Mesenchymal stem cell (in vitro differentiated cells and primary cell): Measurements from ENCODE around the gene TOP1.

Source experiments
- DNase-seq: peaks from one replicate; pipeline ENCODE4 v3.0.0-alpha.2; 2013
- H2AFZ ChIP-seq: one replicate; pipeline ENCODE4 v1.6.1; 2013; ENCODE audit warnings: low read depth, mild to moderate bottlenecking, control low read depth, inconsistent platforms, low read length, moderate library complexity
- H2AK5ac ChIP-seq: 2 replicates; pipeline ENCODE4 v1.6.1; 2013; ENCODE audit warnings: low read length, moderate library complexity, mild to moderate bottlenecking, inconsistent platforms; ENCODE audit not compliant: severe bottlenecking
- H2BK120ac ChIP-seq: one replicate; pipeline ENCODE4 v1.6.1; 2013; ENCODE audit warnings: low read depth, mild to moderate bottlenecking, inconsistent platforms, low read length, moderate library complexity
- H2BK12ac ChIP-seq, 2 experiments: one replicate each; pipeline ENCODE4 v1.6.1; 2013; ENCODE audit warnings: inconsistent platforms in 2 of 2, low read length in 2 of 2, mild to moderate bottlenecking in 2 of 2, moderate library complexity in 2 of 2, control low read depth in 1 of 2
- H2BK15ac ChIP-seq: one replicate; pipeline ENCODE4 v1.6.1; 2013; ENCODE audit warnings: mild to moderate bottlenecking, low read depth, inconsistent platforms; ENCODE audit not compliant: poor library complexity, severe bottlenecking
- H2BK5ac ChIP-seq: 2 replicates; pipeline ENCODE4 v1.6.1; 2013; ENCODE audit warnings: low read depth, mild to moderate bottlenecking, low read length, control low read depth, inconsistent platforms; ENCODE audit not compliant: poor library complexity, severe bottlenecking
- H3K14ac ChIP-seq, 2 experiments: one replicate each; pipeline ENCODE4 v1.6.1; 2013; ENCODE audit warnings: inconsistent platforms in 2 of 2, low read length in 2 of 2, control low read depth in 1 of 2, mild to moderate bottlenecking in 1 of 2, moderate library complexity in 1 of 2
- H3K18ac ChIP-seq, 2 experiments: one replicate each; pipeline ENCODE4 v1.6.1; 2013; ENCODE audit warnings: inconsistent platforms in 2 of 2, low read length in 2 of 2, control low read depth in 1 of 2, low read depth in 1 of 2, mild to moderate bottlenecking in 1 of 2
- H3K23ac ChIP-seq, 2 experiments: one replicate each; pipeline ENCODE4 v1.6.1; 2013; ENCODE audit warnings: inconsistent platforms in 2 of 2, low read length in 2 of 2, mild to moderate bottlenecking in 2 of 2, moderate library complexity in 2 of 2, control low read depth in 1 of 2
- H3K27ac ChIP-seq: 2 replicates; pipeline ENCODE4 v1.5.1; 2013; ENCODE audit warnings: mild to moderate bottlenecking, moderate library complexity, low read length, control low read depth, inconsistent platforms; ENCODE audit not compliant: poor library complexity, severe bottlenecking
- H3K27me3 ChIP-seq, 2 experiments: 2 replicates each; pipeline versions ENCODE4 v1.6.1 to v1.7.0; 2013; ENCODE audit warnings: low read length in 2 of 2, mild to moderate bottlenecking in 2 of 2, moderate library complexity in 2 of 2, control low read depth in 1 of 2, inconsistent platforms in 1 of 2; ENCODE audit not compliant: control insufficient read depth in 1 of 2, insufficient read depth in 1 of 2
- H3K36me3 ChIP-seq, 2 experiments: 2 replicates each; pipeline versions ENCODE4 v1.6.1 to v1.7.0; 2013; ENCODE audit warnings: low read length in 2 of 2, control low read depth in 1 of 2, inconsistent platforms in 1 of 2, low read depth in 1 of 2, mild to moderate bottlenecking in 1 of 2; ENCODE audit not compliant: insufficient read depth in 2 of 2, control insufficient read depth in 1 of 2
- H3K4ac ChIP-seq, 2 experiments: one replicate each; pipeline ENCODE4 v1.6.1; 2013; ENCODE audit warnings: inconsistent platforms in 2 of 2, low read length in 2 of 2, mild to moderate bottlenecking in 2 of 2, moderate library complexity in 2 of 2, control low read depth in 1 of 2, low read depth in 1 of 2
- H3K4me1 ChIP-seq: 2 replicates; pipeline ENCODE4 v1.6.1; 2013; ENCODE audit warnings: low read depth, low read length, control low read depth; ENCODE audit not compliant: control insufficient read depth, insufficient read depth
- H3K4me2 ChIP-seq: 2 replicates; pipeline ENCODE4 v1.6.1; 2013; ENCODE audit warnings: low read length, mild to moderate bottlenecking, inconsistent platforms; ENCODE audit not compliant: poor library complexity, severe bottlenecking
- H3K4me3 ChIP-seq, 2 experiments: 2 replicates each; pipeline versions ENCODE4 v1.5.1 to v1.7.0; 2013; ENCODE audit warnings: low read length in 2 of 2, mild to moderate bottlenecking in 2 of 2, control low read depth in 1 of 2, low read depth in 1 of 2; ENCODE audit not compliant: insufficient read depth in 1 of 2
- H3K79me1 ChIP-seq: replicated peaks from 2 replicates; pipeline ENCODE4 v1.6.1; 2013; ENCODE audit warnings: mild to moderate bottlenecking, control low read depth, low read length, inconsistent platforms; ENCODE audit not compliant: poor library complexity, severe bottlenecking
- H3K9ac ChIP-seq: 2 replicates; pipeline ENCODE4 v1.7.0; 2013; ENCODE audit warnings: mild to moderate bottlenecking, low read length, moderate library complexity
- H3K9me3 ChIP-seq: 2 replicates; pipeline ENCODE4 v1.7.0; 2013; ENCODE audit warnings: mild to moderate bottlenecking, low read length; ENCODE audit not compliant: control insufficient read depth
- H4K8ac ChIP-seq: one replicate; pipeline ENCODE4 v1.6.1; 2013; ENCODE audit warnings: inconsistent platforms, mild to moderate bottlenecking, low read length, moderate library complexity
- H4K91ac ChIP-seq: one replicate; pipeline ENCODE4 v1.6.1; 2013; ENCODE audit warnings: mild to moderate bottlenecking, low read length, inconsistent platforms
- WGBS: methylation state at CpG from one replicate; pipeline ENCODE4 v1.1.7; 2013; ENCODE audit warnings: mixed read lengths; 5-methylcytosine and 5-hydroxymethylcytosine counted together

TOP1 gene

DNA sequence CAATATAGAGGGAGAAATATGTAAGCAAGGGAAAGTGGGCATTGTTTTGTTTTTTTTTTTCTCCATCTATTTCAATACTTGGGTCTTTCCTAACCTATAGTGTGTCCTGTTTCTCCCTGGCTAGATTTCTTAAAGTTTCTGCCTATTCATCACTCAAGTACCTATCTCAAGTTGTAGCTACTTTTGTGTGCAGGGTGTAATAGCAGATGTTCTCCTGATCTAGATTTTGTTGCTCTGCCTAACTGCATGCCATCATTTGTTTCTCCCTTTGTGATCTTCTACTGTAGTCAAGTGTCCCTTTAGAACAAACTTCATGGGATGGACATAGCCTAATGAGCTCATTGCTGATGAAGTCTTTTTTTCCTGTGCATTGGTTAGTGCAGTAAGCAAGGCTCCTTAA is 45.8 kb downstream of the TOP1 start:
- no peak overlapping the region for H2AK5ac ChIP-seq
- H2BK12ac ChIP-seq = no peak overlapping the region
- H2BK15ac ChIP-seq = no peak overlapping the region
- H3K9me3 ChIP-seq = no peaks in the 10 kb centered on the region
- no peak overlapping the region for H3K27ac ChIP-seq
- H3K4me2 ChIP-seq = no peak overlapping the region
- no peak overlapping the region for H2AFZ ChIP-seq
- no peak overlapping the region for H3K23ac ChIP-seq
- DNase-seq = peak; percentile 23
- H3K14ac ChIP-seq = no peak overlapping the region
- no peak overlapping the region for H2BK120ac ChIP-seq
- H3K27me3 ChIP-seq = no peaks in the 10 kb centered on the region
- H3K4ac ChIP-seq = no peak overlapping the region
- peaks cover 12% of the 10 kb centered on the region for H3K79me1 ChIP-seq
- no peak overlapping the region for H4K91ac ChIP-seq
- H2BK5ac ChIP-seq = no peak overlapping the region
- H3K36me3 ChIP-seq = peaks cover 8 to 43% of the 10 kb centered on the region in 2 experiments
- no peak overlapping the region for H3K18ac ChIP-seq
- no peak overlapping the region for H4K8ac ChIP-seq
- H3K4me1 ChIP-seq = peaks cover 3% of the 10 kb centered on the region
- H3K9ac ChIP-seq = no peak overlapping the region
- H3K4me3 ChIP-seq = no peak overlapping the region

DNA sequence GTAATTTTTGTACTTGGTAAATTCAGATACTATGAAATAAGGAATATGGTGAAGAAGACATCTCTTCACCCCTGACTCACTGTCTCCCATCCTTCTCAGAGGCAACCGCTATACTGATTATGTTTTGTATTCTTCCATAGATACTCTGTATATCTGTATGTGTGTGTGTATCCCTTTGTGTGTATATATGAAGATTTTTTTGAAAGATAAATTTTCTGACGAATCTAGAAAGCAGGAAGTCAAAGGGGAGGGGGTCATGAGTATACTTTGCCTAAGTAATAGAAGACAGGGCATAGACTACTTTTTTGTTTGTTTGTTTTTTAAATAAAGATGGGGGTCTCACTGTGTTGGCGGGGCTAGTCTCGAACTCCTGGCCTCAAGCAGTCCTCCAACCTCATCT is 48.2 kb downstream of the TOP1 start:
- no peak overlapping the region for H3K4me2 ChIP-seq
- no peak overlapping the region for H3K27ac ChIP-seq
- H2BK5ac ChIP-seq = no peak overlapping the region

DNA sequence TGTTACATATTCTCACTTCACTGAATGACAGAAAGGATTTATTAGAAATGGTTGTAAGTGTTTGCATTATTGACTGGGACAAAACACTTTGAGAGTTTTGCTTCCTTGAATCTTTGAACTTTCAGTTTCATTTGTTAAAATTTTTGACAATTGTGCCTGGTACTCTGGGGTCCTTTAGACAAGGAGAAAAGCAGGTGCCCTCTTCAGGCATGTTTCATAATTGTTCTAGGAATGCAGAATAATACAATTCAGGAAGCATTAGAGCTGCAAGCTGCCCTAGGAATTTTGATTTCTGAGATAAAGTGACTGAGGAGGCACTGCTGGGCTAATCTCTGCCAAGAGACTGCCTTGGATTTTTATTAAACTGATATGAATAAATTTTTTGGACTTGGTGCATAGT is 49.7 kb downstream of the TOP1 start:
- Histone ChIP-seq H2BK120ac (no peak overlapping the region), H3K9me3 (no peaks in the 10 kb centered on the region), H3K4me3 (no peak overlapping the region), H3K4me1 (no peaks in the 10 kb centered on the region), H3K36me3 (peaks cover 8 to 64% of the 10 kb centered on the region in 2 experiments), H4K91ac (no peak overlapping the region), H2AFZ (no peak overlapping the region), H3K27ac (no peak overlapping the region), H2BK5ac (no peak overlapping the region), H3K4me2 (no peak overlapping the region), H3K79me1 (peaks cover 18% of the 10 kb centered on the region), H3K27me3 (no peaks in the 10 kb centered on the region), H2AK5ac (no peak overlapping the region), H3K4ac (no peak overlapping the region), H2BK15ac (no peak overlapping the region), H3K14ac (no peak overlapping the region), H4K8ac (no peak overlapping the region), H3K18ac (no peak overlapping the region), H3K9ac (peak overlapping the region; percentile 61), H3K23ac (no peak overlapping the region), H2BK12ac (no peak overlapping the region)
- DNase-seq = peak; percentile 70

More for the DNA sequence above, 48.2 kb downstream of the TOP1 start:
- Histone ChIP-seq H3K36me3 (peaks cover 8 to 48% of the 10 kb centered on the region in 2 experiments), H2AK5ac (no peak overlapping the region), H2BK120ac (no peak overlapping the region), H2BK15ac (no peak overlapping the region), H2AFZ (no peak overlapping the region), H3K4me1 (peaks cover 3% of the 10 kb centered on the region), H4K8ac (no peak overlapping the region), H3K9ac (no peak overlapping the region), H3K14ac (no peak overlapping the region), H4K91ac (no peak overlapping the region), H3K79me1 (peaks cover 15% of the 10 kb centered on the region), H3K4me3 (no peak overlapping the region), H2BK12ac (no peak overlapping the region), H3K9me3 (no peaks in the 10 kb centered on the region), H3K18ac (no peak overlapping the region), H3K4ac (no peak overlapping the region), H3K27me3 (no peaks in the 10 kb centered on the region), H3K23ac (no peak overlapping the region)
- WGBS = 87% methylated on average over 3 of the region's 4 CpGs
- no peak for DNase-seq

DNA sequence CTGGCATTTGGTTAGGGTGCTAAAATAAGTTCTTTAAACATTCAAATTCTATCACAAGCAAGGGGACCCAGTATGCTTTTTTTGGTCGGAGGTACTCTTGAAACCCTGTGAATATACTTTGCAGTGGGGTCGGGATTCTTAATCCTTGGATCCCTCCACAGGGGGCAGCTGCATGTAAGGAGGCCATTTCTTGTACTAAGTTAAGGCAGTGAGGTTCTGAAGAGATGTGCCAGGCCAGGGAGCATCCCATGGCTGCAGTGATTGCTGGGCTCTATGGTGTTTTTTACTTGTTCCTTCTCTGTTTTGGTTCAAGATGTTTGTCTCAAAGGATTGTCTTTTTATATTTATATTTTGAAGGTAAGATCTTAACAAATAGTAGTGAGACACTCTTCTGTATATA is 50.4 kb downstream of the TOP1 start:
- Histone ChIP-seq H3K23ac (no peak overlapping the region), H3K18ac (no peak overlapping the region), H2AFZ (no peak overlapping the region), H3K4me1 (no peaks in the 10 kb centered on the region), H3K14ac (no peak overlapping the region), H2BK12ac (no peak overlapping the region), H3K4me2 (no peak overlapping the region), H2BK5ac (no peak overlapping the region), H2BK15ac (no peak overlapping the region), H3K27me3 (no peaks in the 10 kb centered on the region), H3K9ac (no peak overlapping the region), H3K79me1 (peaks cover 18% of the 10 kb centered on the region), H3K4me3 (no peak overlapping the region), H4K91ac (no peak overlapping the region), H3K9me3 (no peaks in the 10 kb centered on the region), H4K8ac (no peak overlapping the region), H3K4ac (no peak overlapping the region), H3K36me3 (peaks cover 8 to 71% of the 10 kb centered on the region in 2 experiments), H2BK120ac (no peak overlapping the region), H3K27ac (no peak overlapping the region), H2AK5ac (no peak overlapping the region)
- 95% methylated on average over 2 of the region's 2 CpGs for WGBS
- no peak for DNase-seq
